ENCODE data around the gene SERPINB4.

Gene SERPINB4

GRCh38 chr18:63627819-63628218 is 16.2 kb downstream of the SERPINB4 start:
- no peak for DNase-seq (ENCODE audit: low read depth in 2 of 2)

DNA sequence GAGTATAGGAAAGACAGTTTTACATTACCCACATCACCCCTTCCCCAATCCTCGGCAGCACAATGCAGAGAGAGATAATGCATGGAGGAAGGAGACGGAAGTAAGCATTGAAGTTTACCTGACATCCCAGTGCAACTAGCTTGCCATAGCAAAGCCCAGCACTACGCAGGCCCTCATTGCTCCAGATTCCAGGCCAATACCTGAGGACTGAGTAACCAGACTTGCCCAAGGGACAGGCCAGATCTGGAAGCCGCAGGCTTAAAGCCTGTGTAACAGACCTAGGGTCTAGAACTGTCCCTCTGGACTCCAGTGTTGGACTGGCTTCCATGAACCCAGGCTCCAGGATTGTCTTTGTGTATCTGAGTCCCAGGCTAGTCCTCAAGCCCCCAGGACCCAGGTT is 17.6 kb downstream of the SERPINB4 start:
- no peak for DNase-seq (ENCODE audit: low read depth in 2 of 2)

- DNase-seq (ENCODE audit: low read depth in 2 of 2): no peak
Observed at GRCh38 chr18:63624863-63625262, 19.2 kb downstream of the SERPINB4 start.

DNA sequence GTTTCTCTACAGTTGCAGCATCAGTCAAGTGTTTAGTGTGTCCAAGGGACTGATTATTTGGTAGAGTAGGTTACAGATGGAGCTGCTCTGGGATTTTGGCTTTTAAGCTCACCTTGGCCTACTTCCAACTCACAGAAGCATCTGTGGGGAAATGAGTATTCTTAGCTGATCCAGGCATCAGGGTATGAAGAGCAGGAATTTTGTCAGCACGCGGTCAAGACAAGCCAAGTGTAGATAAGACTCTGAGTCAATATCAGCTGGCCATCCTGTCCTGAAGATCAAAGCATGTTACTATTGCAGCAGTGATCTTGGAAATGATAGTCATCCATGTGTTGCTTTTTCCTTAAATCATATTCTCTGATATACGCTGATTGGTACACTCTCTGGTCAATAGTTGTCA is 24.4 kb downstream of the SERPINB4 start:
- no peak for DNase-seq (ENCODE audit: low read depth in 2 of 2)

DNA sequence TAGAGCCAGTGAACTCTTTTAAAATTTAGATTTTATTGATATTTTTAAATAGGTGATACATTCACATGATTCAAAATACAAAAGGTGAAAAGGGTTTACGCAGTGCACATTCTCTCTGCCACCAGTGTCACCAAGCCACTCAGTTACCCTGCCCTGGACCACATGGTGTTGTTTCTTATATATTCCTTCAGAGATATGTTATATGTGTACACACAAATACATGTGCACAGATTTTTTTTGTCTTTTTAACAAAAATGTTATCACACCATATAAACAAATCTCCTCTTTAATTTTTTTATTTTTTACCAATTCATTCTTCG is 26.2 kb downstream of the SERPINB4 start:
- no peak for DNase-seq (ENCODE audit: low read depth in 2 of 2)

GRCh38 chr18:63617049-63617914 is 26.8 kb downstream of the SERPINB4 start:
- DNase-seq (ENCODE audit: low read depth in 2 of 2): no peak

DNA sequence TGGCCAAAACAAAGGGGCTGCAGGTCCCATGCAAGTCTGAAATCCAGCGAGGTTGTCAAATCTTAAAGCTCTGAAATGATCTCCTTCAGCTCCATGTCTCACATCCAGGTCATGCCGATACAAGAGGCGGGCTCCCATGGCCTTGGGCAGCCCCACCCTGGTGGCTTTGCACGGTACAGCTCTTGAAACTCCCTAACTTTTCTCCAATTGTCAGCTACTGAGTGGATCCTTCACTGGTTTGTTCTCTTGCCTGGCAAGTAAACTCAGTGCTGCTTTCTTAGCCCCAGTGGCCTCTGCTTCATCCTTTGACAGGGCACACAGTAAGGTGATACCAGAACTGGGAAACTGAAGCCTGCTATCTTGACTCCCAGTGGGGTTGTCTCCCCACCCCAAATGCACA is 30.6 kb downstream of the SERPINB4 start:
- no peak for DNase-seq (ENCODE audit: low read depth in 2 of 2)

GRCh38 chr18:63606526-63606925 is 37.5 kb downstream of the SERPINB4 start:
- no peak for DNase-seq (ENCODE audit: low read depth in 2 of 2)

- DNase-seq (ENCODE audit: low read depth in 2 of 2): no peak
Observed at GRCh38 chr18:63604791-63605567, 39.1 kb downstream of the SERPINB4 start.

- no peak for DNase-seq (ENCODE audit: low read depth in 2 of 2)
Observed at GRCh38 chr18:63603772-63604171, 40.3 kb downstream of the SERPINB4 start.

GRCh38 chr18:63603355-63603754 is 40.7 kb downstream of the SERPINB4 start:
- no peak for DNase-seq (ENCODE audit: low read depth in 2 of 2)

DNA sequence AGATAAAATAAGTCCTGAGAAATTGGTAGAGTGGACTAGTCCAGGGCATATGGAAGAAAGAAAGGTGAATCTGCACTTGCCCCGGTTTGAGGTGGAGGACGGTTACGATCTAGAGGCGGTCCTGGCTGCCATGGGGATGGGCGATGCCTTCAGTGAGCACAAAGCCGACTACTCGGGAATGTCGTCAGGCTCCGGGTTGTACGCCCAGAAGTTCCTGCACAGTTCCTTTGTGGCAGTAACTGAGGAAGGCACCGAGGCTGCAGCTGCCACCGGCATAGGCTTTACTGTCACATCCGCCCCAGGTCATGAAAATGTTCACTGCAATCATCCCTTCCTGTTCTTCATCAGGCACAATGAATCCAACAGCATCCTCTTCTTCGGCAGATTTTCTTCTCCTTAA is 47.1 kb downstream of the SERPINB4 start:
- no peak for DNase-seq (ENCODE audit: low read depth in 2 of 2)

DNA sequence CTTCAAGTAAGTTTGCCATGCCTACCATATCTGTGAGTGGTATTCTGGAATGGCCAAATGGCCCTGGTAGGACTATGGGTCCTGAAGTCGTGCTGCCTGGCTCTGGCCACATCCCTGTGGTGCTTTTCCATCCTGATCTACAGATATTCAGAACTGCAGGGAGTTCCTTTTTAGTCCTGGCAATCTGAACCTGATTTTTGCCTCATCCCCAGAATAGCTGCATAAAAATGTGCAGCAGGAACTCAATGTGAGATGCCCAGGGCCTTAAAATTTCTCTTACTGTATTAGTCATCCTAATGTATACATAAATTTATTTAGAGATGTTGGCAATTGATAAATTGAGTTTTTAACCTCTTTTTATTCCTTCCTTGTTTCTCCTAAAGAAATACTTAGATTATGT is 51.6 kb downstream of the SERPINB4 start:
- no peak for DNase-seq (ENCODE audit: low read depth in 2 of 2)

- no peak for DNase-seq (ENCODE audit: low read depth in 2 of 2)
Observed at GRCh38 chr18:63591725-63592124, 52.3 kb downstream of the SERPINB4 start.

DNA sequence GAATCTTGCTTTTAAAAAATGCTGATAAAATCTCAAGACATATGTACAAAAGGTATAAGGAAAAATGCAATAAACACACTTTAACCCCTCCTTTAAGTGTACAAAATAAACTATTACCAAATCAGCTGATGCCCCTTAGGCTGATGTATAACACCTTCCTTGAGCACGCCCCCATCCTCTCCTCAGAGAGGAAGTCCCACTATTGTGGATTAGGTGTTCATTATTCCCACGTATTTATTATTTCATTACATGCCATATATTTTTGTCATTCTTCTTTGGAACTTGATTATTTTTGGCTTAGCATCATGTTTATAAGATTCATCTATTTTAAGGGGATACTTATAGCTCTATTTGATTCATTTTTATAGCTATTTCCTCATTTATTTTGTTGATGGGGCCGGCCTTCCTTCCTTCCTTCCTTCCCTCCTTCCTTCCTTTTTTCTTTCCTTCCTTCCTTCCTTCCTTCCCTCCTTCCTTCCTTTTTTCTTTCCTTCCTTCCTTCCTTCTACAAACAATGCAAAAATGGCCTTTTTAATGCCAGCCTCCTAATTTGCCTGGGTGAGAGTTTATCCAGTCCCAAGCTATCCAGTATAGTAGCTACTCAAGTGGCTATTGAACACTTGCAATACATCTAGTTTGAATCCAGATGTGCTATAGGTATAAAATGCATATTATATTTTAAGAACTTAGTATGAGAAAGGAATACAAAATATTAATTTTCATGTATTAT is 52.9 kb downstream of the SERPINB4 start:
- DNase-seq (ENCODE audit: low read depth in 2 of 2): no peak

DNA sequence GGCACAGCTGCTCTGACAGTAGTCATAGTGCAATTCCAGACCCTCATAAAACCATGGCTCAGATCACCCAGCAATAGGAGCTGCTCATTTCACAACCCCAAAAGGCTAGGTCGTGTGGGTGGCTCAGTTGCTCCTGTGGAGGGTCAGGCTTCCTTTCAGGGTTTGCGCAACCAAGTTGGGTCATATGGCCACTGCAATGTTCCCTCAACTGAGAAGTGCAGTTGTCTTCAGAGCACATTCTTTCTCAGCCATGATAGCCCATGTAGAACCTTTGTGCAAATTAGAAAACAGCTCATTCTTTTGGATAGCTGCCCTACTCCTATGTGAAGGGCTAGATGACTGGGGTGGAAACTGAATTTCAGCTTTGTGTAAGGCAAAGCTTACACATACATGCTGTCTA is 53.7 kb downstream of the SERPINB4 start:
- DNase-seq (ENCODE audit: low read depth in 2 of 2): no peak

- no peak for DNase-seq (ENCODE audit: low read depth in 2 of 2)
Observed at GRCh38 chr18:63588909-63589308, 55.1 kb downstream of the SERPINB4 start.

Data from stimulated activated CD4-positive, alpha-beta T cell treated with anti-CD3 and anti-CD28 coated beads, Interleukin-1b, Interleukin-23, amount 100 ng/mL, for 1 hour (primary cell).